GM08714 (cell line): ENCODE measurements around the gene RFWD3.

Experiments
- H3K4me3 ChIP-seq: fragments of 200-500 bp; sonication (Bioruptor generic); 2 replicates; pipeline ENCODE4 v1.5.1; 2014; ENCODE audit warnings: mild to moderate bottlenecking, low read length, inconsistent platforms
- ZNF274 ChIP-seq: IDR thresholded peaks from 2 replicates; pipeline ENCODE4 v1.6.1; 2012; ENCODE audit warnings: mild to moderate bottlenecking, low read depth, low read length

The RFWD3 gene

GRCh38 chr16:74617206-74617788, 49.4 kb downstream of the RFWD3 start:
- H3K4me3 ChIP-seq = no peak overlapping the region
- TF ChIP-seq ZNF274 = no peak

GRCh38 chr16:74611721-74612120, 55.0 kb downstream of the RFWD3 start:
- no peak for TF ChIP-seq ZNF274
- H3K4me3 ChIP-seq = no peak overlapping the region

- no peak overlapping the region for H3K4me3 ChIP-seq
- TF ChIP-seq ZNF274 = no peak
Observed at GRCh38 chr16:74608944-74609343, 57.7 kb downstream of the RFWD3 start.

GRCh38 chr16:74608381-74608780, 58.3 kb downstream of the RFWD3 start:
- H3K4me3 ChIP-seq = no peak overlapping the region
- TF ChIP-seq ZNF274 = no peak

GRCh38 chr16:74607962-74608356, 58.7 kb downstream of the RFWD3 start:
- no peak overlapping the region for H3K4me3 ChIP-seq
- no peak for TF ChIP-seq ZNF274

GRCh38 chr16:74607310-74607961, 59.2 kb downstream of the RFWD3 start:
- peak overlapping the region; percentile 93; the same call in 1 of the 2 replicates for H3K4me3 ChIP-seq
- TF ChIP-seq ZNF274 = no peak

GRCh38 chr16:74606521-74607309, 60.0 kb downstream of the RFWD3 start, which contains the start of gene GLG1:
Gene GLG1 (minus strand): TSS chr16:74607114. CDS start chr16:74607094, 20 bp downstream.
- H3K4me3 ChIP-seq = peak within 1 kb of the TSS; percentile 93
- TF ChIP-seq ZNF274 = no peak

GRCh38 chr16:74605746-74606520, 60.7 kb downstream of the RFWD3 start:
- peak overlapping the region; percentile 93 for H3K4me3 ChIP-seq
- TF ChIP-seq ZNF274 = no peak

GRCh38 chr16:74605332-74605731, 61.3 kb downstream of the RFWD3 start:
- peak overlapping the region; percentile 93; the same call in 1 of the 2 replicates for H3K4me3 ChIP-seq

GRCh38 chr16:74603848-74604247, 62.8 kb downstream of the RFWD3 start:
- no peak for TF ChIP-seq ZNF274
- H3K4me3 ChIP-seq = no peak overlapping the region

More at GRCh38 chr16:74605332-74605731, 61.3 kb downstream of the RFWD3 start:
- TF ChIP-seq ZNF274 = no peak

GRCh38 chr16:74601126-74601871, 65.4 kb downstream of the RFWD3 start:
- no peak for TF ChIP-seq ZNF274
- H3K4me3 ChIP-seq = no peak overlapping the region

GRCh38 chr16:74596586-74596985, 70.1 kb downstream of the RFWD3 start:
- no peak for TF ChIP-seq ZNF274
- H3K4me3 ChIP-seq = no peak overlapping the region

- no peak overlapping the region for H3K4me3 ChIP-seq
- no peak for TF ChIP-seq ZNF274
Observed at GRCh38 chr16:74592847-74593246, 73.8 kb downstream of the RFWD3 start.

GRCh38 chr16:74591876-74592650, 74.6 kb downstream of the RFWD3 start:
- H3K4me3 ChIP-seq = no peak overlapping the region
- no peak for TF ChIP-seq ZNF274
